HCEC 1CT (cell line): ENCODE measurements around the gene MGAT1.
"Not testable (repeated sequence)": the region's sequence is repeated elsewhere in the genome, so short reads cannot be mapped to it uniquely, and the experiment has no call there.

Source experiments
- DNase-seq: peaks from one replicate; pipeline ENCODE4 v3.0.0-alpha.2; 2017

Gene MGAT1

DNA sequence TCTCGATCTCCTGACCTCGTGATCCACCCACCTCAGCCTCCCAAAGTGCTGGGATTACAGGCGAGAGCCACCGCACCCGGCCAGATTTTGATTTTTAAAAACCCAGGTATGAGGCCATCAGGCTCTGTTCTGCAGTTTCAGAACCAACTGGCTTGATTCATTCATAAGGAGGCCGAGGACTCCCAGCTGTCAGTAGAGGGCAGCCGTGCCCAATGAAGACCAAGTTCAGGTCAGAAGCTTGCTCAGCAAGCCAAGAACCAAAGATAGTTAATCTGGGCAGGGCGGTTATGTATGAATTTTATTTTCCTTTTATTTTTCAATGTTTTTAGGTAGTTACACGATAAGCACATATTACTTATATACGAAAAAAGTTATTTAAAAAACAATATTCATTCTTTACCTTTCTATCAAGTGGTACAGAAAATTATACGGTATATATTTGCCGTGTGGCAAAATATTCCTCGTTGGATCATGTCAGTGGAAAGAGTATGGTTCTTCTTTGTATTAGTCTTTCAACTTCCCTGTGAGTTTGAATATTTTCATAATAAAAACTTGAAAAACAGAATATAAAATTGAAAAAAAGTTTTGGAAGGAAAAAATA, 18.0 kb downstream of the MGAT1 start:
- DNase-seq = peak; percentile 78

DNA sequence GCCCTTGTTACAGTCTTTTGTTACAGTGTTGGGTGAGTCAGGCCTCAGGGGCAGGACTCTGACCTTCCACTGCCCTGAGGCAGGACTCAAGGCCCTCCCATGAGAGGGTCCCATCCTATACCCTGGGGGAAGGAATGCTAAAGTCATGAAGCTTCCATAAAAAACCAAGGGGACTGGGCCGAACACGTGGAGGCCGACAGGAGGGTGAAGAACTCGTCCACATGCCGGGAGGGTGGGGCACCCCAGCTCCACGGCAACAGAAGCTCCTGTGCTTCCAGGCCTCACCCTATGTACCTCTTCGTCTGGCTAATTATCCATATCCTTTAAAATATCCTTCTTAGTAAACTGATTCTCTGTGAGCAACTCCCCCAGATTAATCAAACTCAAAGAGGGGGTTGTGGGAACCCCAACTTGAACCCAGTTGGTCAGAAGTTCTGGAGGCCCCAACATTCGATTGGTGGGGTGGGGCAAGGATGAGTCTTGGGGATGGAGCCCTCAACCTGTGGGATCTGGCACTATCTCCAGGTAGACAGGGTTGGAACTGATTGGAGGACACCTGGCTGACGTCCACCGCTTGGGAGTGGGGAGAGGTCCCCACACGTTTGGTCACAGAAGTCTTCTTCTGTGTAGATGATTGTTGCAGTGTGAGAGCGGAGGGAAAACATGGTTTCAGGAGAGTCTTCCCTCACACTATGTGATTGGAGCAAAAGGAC, 19.1 kb downstream of the MGAT1 start:
- no peak for DNase-seq

DNA sequence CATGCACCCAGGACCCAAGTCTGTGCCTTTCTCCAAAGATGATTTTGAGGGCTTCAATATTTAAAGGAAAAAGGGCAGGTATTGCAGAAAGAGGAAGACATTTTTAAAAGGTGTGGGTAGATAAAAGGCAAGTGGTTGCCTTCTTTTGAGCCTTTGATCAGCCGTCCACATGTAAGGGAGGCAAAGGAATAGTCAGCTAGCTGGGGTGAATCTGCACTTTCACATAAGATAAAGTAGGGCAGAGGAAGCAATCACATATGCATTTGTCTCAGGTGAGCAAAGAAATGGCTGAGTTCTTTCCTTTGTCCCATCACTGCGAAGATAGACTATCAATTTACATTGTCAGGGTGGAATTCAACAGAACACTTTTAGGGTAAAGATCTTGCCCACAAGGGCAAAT, 19.9 kb downstream of the MGAT1 start:
- no peak for DNase-seq

DNA sequence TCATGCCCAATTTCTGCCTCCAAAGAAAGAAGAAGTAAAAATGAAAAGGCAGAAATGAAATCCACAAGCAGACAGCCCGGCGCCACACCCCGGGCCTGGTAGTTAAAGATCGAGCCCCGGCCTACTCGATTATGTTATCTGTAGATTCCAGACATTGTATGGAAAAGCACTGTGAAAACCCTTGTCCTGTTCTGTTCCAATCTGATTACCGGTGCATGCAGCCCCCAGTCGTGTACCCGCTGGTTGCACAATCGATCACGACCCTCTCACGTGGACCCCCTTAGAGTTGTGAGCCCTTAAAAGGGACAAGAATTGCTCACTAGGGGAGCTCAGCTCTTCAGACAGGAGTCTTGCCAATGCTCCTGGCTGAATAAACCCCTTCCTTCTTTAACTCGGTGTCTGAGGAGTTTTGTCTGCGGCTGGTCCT, 20.7 kb downstream of the MGAT1 start:
- not testable (repeated sequence) for DNase-seq

DNA sequence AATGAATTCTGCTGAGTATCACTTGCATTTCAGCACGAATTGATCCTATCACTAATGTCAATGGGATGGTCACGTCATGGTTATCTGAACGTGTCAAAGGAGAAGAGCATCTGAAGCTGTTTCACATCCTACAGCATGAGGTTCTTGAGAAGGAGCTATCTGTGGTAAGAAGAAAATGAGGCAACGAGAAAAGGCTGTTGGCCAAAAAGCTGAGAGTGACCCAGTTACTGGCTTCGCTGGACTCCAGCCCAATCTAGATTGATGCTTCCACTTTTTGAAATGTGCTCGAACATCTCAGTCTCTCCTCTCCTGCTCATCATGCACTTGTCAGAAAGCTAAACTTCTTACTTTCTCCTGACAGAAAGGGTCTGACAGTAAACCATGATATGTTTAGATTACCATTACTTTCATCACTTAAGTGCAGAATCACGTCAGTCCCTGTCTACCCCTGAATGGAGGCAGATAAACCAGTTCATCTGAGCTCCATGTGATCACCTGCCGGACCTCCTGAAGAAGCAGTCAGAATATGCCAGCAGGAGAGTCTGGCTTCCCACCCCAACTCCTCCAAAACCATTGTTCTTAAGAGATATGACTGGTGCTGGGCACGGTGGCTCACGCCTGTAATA, 22.5 kb downstream of the MGAT1 start:
- no peak for DNase-seq

DNA sequence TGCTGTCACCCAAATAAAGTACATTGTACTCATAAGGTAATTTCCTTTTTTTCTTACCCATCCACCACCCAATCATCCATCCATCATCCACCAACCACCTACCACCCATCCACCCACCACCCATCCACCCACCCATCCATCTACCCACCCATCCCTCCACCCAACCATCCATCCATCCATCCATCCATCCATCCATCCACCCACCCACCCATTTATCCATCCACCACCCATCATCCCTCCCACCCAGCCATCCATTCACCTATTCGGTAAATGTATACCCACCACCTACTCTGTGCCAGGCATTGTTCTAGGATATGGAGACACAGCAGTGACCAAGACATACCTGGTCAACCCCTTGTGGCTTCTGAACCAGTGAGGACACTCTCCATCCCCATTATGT, 25.1 kb downstream of the MGAT1 start:
- no peak for DNase-seq

DNA sequence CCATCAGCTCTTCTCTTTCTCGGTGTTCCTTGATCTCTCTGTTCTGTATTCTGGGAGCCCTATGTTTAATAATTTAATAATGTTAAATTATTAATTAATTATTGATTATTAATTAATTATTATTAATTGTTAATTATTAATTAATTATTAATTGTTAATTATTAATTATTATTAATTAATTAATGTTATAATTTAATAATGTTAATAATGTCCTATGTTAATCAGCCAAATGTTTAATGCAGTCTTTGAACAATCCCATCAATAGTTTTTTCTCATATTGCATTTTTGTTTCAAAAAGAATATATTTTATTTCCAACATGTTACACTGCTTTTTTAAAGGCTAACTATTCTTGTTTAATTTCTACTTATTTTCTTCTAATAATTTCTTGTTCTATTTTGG, 26.2 kb downstream of the MGAT1 start:
- DNase-seq = no peak

DNA sequence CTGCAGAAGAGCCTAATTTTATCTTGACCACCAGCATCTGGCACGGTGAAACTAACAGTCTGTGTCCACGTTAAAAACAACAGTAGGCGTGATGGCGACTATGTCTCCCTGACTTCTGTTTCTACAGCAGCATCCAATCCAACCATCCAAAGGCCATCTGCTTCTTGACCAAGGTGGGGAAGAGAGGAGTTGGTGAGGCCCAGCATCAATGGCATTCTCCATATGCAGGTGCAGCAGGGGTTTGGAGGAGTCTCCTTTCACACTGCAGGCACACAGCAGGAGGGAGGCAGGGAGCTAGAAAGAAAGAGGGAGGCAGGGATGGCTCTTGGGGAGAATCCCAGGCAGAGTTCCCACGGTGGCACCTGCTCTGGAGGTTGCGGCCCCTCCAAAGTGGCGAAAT, 27.0 kb downstream of the MGAT1 start:
- no peak for DNase-seq

DNA sequence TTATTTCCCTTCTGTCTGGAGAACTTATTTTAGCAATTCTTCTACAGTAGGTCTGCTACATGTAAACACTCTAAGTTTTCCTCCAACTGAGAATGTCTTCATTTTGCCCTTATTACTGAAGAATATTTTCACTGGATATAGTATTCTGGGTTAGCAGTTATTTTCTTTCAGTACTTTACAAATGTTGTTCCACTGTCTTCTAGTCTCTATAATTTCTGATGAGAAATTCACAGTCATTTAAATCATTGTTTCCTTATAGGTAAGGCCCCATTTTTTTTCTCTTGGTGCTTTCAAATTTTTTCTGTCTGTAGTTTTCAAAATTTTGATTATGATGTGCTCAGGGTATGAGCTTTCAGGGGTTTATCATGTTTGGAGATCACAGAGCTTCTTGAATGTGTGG, 30.8 kb downstream of the MGAT1 start:
- DNase-seq = no peak

DNA sequence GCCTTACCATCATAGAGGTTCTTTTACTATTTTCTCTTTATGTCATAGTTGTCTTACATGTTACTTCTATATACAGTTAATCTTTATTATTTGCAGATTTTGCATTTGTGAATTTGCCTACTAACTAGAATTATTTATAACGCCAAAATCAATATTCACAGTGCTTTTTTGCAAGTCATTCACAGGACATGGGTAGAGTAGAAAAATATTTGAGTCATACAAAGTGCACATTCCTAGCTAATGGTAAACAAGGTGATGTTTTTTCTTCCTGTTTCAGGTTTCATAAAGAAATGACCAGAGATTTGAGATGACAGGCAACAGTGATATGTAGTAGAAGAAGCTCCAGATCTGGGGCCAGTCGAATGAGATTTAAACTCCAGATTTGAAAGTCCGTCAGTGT, 32.8 kb downstream of the MGAT1 start:
- no peak for DNase-seq

DNA sequence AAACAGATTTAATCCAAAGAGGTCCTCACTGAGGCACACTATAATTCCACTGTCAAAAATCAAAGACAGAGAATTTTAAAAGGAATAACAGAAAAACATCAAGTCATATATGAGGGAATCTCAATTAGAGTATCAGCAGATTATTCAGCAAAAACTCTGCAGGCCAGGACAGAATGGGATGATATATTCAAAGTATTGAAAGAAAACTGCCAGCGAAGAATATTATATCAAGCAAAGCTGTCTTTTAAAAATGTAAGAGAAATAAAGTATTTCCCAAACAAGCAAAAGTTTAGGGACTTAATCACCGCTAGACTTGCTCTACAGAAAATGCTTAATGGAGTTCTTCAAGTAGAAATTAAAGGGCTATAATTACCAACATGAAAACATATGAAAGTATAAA, 47.0 kb downstream of the MGAT1 start:
- no peak for DNase-seq

DNA sequence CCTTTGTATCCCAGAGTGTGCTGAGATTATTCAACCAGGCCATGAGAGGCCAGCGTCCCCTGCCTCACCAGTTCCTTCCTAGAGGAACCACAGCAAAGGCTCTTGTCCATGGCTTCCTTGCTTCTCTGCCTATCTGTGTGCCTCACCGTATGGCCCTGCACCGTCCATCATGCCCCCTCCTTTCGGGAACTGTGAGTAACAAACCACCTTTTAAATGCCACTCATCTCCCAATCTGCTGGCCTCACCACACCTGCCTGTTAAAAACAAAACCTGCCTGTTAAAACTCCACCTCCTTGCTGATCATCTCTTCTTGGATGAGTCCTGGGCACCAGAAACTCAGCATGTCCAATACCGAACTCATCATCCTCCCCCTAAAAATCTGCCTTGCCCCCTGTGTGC, 58.4 kb downstream of the MGAT1 start:
- no peak for DNase-seq

DNA sequence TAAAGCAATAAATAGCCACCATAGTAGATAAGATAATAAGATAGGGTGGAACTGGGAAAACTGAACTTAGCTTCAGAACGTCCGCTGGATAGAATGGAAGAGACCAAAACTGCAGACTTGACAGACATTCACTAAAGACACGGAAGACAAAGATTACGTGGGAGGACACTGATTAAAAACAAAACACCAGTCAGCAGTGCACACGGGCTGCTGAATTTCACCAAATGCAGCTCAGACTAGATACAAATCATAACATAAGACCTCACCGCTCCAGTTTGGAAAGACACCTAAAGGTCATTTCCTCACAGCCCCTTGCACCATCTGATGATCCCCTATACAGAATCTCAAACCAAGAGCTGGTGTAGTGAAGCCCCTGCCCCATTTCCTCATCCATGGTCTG, 59.9 kb downstream of the MGAT1 start:
- DNase-seq = no peak

DNA sequence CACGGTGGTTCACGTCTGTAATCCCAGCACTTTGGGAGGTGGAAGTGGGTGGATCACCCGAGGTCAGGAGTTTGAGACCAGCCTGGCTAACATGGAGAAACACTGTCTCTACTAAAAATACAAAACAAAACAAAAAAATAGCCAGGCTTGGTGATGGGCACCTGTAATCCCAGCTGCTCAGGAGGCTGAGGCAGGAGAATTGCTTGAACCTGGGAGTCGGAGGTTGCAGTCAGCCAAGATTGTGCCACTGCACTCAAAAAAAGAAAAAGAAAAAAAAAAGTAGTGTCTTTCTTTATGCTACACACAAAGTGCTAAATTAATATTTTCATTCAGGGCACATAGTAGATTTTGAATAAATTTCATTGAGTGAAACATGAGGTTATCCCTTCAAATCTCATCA, 61.7 kb downstream of the MGAT1 start:
- DNase-seq = not testable (repeated sequence)

DNA sequence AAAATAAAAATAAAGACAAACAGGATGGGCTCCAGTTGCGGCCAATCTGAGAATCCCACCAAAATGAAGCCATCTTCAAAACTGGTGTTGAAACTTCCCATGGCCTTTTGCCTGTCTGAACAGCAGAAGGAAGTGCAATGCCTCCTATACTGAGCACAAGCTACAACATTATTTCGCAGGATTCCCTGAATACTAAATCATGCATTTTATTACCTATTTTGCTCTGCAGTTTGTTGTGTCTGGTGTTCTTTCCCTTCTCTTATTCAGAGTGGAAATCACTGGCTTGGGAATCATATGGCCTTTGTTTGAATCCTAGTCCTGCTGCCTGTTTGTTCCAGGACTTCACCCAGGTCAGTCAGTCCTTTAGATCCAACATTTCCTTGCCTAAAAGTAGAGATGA, 62.6 kb downstream of the MGAT1 start, which contains the start of gene OR2Y1:
OR2Y1 (minus strand) TSS at position 101 of the 400 bp plus-strand sequence; CDS start at position 101, 0 bp downstream.
- no peak for DNase-seq

DNA sequence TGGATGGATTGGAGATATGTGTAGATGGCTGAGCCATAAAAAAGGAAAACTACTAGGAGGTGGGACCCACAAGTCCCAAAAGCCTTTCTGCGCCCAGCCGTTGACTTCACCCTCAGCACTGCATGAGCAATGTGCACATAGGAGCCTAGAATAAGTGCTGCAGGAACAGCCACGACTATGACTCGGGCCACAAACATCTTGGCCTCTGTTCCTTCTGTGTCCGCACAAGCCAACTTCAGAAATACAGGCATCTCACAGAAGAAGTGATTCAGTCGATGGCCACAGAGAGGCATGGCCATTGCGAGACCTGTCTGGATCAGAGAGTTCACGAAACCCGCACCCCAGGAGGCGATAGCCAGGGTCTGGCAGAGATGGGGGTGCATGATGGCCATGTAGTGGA, 63.3 kb downstream of the MGAT1 start:
- DNase-seq = no peak

DNA sequence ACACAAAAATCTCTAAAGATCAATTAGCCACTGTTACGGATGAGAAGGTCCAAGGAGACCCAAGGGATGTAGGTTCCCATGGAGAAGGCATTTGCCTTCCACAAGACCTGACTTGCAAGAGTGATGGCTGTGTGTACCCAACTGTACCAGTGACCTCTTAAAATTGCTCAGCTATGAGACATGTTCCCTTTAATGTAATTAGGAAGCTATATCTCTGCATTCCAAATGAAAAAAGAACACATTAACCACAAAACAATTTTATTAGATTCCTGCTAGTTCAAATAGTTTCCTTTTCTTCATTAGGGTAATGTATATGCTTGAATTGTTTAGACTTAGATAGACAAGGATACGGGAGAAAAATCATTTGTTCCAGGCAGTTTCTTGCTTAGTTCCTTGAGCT, 66.1 kb downstream of the MGAT1 start:
- DNase-seq = no peak
